ENCODE data around the gene EGFR.

GRCh38 chr7:55066938-55067337, 48.1 kb downstream of the EGFR start:
- TF ChIP-seq, protein P1, sequence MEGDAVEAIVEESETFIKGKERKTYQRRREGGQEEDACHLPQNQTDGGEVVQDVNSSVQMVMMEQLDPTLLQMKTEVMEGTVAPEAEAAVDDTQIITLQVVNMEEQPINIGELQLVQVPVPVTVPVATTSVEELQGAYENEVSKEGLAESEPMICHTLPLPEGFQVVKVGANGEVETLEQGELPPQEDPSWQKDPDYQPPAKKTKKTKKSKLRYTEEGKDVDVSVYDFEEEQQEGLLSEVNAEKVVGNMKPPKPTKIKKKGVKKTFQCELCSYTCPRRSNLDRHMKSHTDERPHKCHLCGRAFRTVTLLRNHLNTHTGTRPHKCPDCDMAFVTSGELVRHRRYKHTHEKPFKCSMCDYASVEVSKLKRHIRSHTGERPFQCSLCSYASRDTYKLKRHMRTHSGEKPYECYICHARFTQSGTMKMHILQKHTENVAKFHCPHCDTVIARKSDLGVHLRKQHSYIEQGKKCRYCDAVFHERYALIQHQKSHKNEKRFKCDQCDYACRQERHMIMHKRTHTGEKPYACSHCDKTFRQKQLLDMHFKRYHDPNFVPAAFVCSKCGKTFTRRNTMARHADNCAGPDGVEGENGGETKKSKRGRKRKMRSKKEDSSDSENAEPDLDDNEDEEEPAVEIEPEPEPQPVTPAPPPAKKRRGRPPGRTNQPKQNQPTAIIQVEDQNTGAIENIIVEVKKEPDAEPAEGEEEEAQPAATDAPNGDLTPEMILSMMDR (IDR thresholded peaks at IDR 0.05), result no peak
- no peak for TF ChIP-seq POLR2A (IDR thresholded peaks at IDR 0.05)

Data from sigmoid colon (tissue), 3 donors.